D721Med (cell line): ENCODE results near the gene FAM53B.

Source experiments
- DNase-seq: peaks from one replicate; pipeline ENCODE4 v3.0.0; 2011; ENCODE audit warnings: low spot score; ENCODE audit not compliant: insufficient read length
- FAIRE-seq: peaks from 2 replicates; lab custom pipeline; 2011; peaks lifted over from hg19 to GRCh38; lab: Jason Lieb, UNC
- TF ChIP-seq, protein P1 (sequence below): IDR thresholded peaks from 2 replicates; pipeline ENCODE4 v1.5.1; 2012; ENCODE audit warnings: mild to moderate bottlenecking, control low read depth; ENCODE audit not compliant: insufficient read depth; ENCODE audit errors: missing control alignments

Gene FAM53B

DNA sequence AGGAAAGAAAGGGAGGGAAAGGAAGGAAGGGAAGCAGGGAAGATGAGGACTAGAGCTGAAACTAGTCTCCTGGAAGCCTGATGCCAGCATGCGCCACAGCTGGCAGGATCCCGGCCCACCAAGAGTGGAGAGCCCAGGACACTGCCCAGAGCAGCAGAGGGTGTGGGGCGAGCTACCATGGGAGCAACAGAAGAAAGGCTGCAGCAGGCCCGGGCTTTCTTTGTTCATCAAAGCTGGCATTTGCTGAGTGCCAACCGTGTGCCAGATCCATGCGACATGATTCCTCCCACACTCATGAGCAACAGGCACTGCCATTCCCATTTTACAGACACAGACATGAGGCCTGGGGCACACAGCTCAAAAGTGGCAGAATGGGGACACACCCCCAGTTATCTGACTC, 68.9 kb downstream of the FAM53B start:
- TF ChIP-seq, protein P1, sequence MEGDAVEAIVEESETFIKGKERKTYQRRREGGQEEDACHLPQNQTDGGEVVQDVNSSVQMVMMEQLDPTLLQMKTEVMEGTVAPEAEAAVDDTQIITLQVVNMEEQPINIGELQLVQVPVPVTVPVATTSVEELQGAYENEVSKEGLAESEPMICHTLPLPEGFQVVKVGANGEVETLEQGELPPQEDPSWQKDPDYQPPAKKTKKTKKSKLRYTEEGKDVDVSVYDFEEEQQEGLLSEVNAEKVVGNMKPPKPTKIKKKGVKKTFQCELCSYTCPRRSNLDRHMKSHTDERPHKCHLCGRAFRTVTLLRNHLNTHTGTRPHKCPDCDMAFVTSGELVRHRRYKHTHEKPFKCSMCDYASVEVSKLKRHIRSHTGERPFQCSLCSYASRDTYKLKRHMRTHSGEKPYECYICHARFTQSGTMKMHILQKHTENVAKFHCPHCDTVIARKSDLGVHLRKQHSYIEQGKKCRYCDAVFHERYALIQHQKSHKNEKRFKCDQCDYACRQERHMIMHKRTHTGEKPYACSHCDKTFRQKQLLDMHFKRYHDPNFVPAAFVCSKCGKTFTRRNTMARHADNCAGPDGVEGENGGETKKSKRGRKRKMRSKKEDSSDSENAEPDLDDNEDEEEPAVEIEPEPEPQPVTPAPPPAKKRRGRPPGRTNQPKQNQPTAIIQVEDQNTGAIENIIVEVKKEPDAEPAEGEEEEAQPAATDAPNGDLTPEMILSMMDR = no peak
- FAIRE-seq (no peak), DNase-seq (no peak)

DNA sequence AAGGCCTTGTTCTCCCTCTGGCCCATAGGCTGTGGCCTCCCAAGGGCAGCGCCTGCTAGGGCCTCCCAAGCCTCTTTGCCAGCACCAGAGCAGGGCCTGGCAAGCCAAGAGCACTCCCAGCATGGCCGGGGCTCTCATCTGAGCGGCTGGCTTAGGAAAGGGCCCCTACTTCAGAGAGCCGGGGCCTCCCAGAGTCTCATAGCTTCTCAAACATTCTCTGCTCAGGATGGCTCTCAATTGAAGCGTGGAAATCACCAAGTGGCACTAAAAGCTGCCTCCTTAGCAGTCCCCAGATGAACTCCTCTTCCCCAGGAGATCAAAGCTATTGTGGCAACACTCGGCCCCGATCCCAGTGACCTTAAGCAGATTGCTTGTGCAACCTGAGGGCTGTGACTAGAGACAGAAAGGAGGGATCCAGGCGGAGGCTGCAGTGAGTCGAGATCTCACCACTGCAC, 69.4 kb downstream of the FAM53B start:
- FAIRE-seq (no peak), DNase-seq (no peak)
- TF ChIP-seq, protein P1 = no peak

- no peak for FAIRE-seq
- no peak for DNase-seq
- TF ChIP-seq, protein P1 = no peak
Observed at GRCh38 chr10:124672181-124672638, 72.0 kb downstream of the FAM53B start.

DNA sequence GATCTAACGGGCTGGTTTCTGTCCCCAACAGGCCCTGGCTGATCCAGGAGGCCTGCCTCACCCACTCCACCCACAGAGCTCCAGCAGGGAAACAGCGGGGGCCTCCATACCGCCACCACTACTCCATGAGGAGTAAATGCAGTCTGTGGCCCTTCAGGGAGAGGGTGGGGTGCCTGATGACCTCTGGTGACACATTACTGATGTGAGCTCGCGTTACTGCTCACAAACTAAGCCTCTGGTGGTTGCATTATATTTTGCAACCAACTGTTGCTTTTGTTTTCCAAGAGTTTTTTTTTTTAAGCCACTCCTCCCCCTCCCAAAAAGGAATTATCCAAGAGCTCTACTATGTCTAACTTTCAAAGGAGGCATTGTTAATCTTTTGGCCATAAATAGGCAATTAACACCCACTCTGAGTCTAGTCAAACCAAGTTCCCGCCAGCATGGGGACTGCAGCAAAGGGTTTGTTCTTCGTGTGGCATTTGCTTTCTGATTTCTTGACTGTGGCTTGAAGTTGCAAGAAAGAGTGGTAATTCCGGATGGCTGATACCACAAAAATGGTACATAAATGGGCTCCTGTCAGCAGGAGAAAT, 72.6 kb downstream of the FAM53B start:
- FAIRE-seq = no peak
- no peak for DNase-seq

GRCh38 chr10:124670849-124671248, 73.3 kb downstream of the FAM53B start:
- DNase-seq (no peak), FAIRE-seq (no peak)
- TF ChIP-seq, protein P1 = no peak

More for the DNA sequence above, 72.6 kb downstream of the FAM53B start:
- TF ChIP-seq, protein P1 = no peak

- no peak for FAIRE-seq
- TF ChIP-seq, protein P1 = no peak
- no peak for DNase-seq
Observed at GRCh38 chr10:124669824-124670654, 74.1 kb downstream of the FAM53B start.
